Endodermal cell (in vitro differentiated cells): ENCODE measurements around the gene CTAG2. TPM values are rescaled to one million over a fixed set of nuclear protein-coding genes. Genes with fewer than 3 reads are reported as not detected.

ENCODE experiments used
- DNase-seq: peaks from one replicate; pipeline ENCODE4 v3.0.0-alpha.2; 2017
- H3K27ac ChIP-seq: 2 replicates; pipeline ENCODE4 v1.5.1; 2013; ENCODE audit warnings: mild to moderate bottlenecking, low read depth, low read length, moderate library complexity
- H3K27me3 ChIP-seq: 2 replicates; pipeline ENCODE4 v1.6.1; 2013; ENCODE audit warnings: mild to moderate bottlenecking, low read length, moderate library complexity; ENCODE audit not compliant: insufficient read depth, control insufficient read depth, poor library complexity, severe bottlenecking
- H3K36me3 ChIP-seq: 2 replicates; pipeline ENCODE4 v1.7.0; 2013; ENCODE audit warnings: mild to moderate bottlenecking, low read length, moderate library complexity; ENCODE audit not compliant: control insufficient read depth, insufficient read depth
- H3K4me1 ChIP-seq: one replicate; pipeline ENCODE4 v1.7.0; 2013; ENCODE audit warnings: low read length; ENCODE audit not compliant: control insufficient read depth, insufficient read depth
- H3K4me3 ChIP-seq: 2 replicates; pipeline ENCODE4 v1.5.1; 2013; ENCODE audit warnings: mild to moderate bottlenecking, low read length, moderate library complexity
- H3K9ac ChIP-seq: 2 replicates; pipeline ENCODE4 v1.6.1; 2013; ENCODE audit warnings: mild to moderate bottlenecking, low read length, moderate library complexity; ENCODE audit not compliant: poor library complexity, severe bottlenecking; ENCODE audit errors: extremely low read depth
- H3K9me3 ChIP-seq: 2 replicates; pipeline ENCODE4 v1.6.1; 2013; ENCODE audit warnings: mild to moderate bottlenecking, low read length, moderate library complexity; ENCODE audit not compliant: control insufficient read depth
- H3K27ac Mint-ChIP-seq: 2 replicates; pipeline ENCODE4 v1.8.0; 2020; ENCODE audit warnings: mixed read lengths
- H3K27me3 Mint-ChIP-seq: 2 replicates; pipeline ENCODE4 v1.8.0; 2021; ENCODE audit warnings: mild to moderate bottlenecking, mixed read lengths; ENCODE audit not compliant: insufficient read depth
- H3K36me3 Mint-ChIP-seq: 2 replicates; pipeline ENCODE4 v1.8.0; 2020; ENCODE audit warnings: low read depth, mixed read lengths
- H3K4me1 Mint-ChIP-seq: 2 replicates; pipeline ENCODE4 v1.8.0; 2020; ENCODE audit warnings: mixed read lengths
- H3K4me3 Mint-ChIP-seq: 2 replicates; pipeline ENCODE4 v1.8.0; 2020; ENCODE audit warnings: mild to moderate bottlenecking, moderate library complexity, mixed read lengths
- H3K9me3 Mint-ChIP-seq: 2 replicates; pipeline ENCODE4 v1.8.0; 2020; ENCODE audit warnings: mild to moderate bottlenecking, mixed read lengths
- CTCF ChIP-seq: fragments of 200-600 bp; sonication (generic); conservative IDR thresholded peaks from 2 replicates; pipeline ENCODE4 v1.5.0; 2021; ENCODE audit warnings: antibody characterized with exemption, mild to moderate bottlenecking
- WGBS, 2 experiments: methylation state at CpG; one replicate each; pipeline versions ENCODE4 v1.1.5 to v1.1.7; 2013; ENCODE audit warnings: missing lambda C conversion rate in 2 of 2, mixed read lengths in 1 of 2; ENCODE audit not compliant: insufficient coverage in 1 of 2, insufficient read length in 1 of 2; 5-methylcytosine and 5-hydroxymethylcytosine counted together
- total RNA-seq, 2 donors: library from RNA; stranded (reverse); fragmentation: NEBNext Ultra II Directional in 1 of 2; extraction: Animal tissue kit (Norgen Biotek cat#: 25700) in 1 of 2; gene quantifications; 2 replicates in 1 of 2; 3 replicates in 1 of 2; pipeline ENCODE4 v1.2.1, GENCODE V29; 2021

CTAG2 gene
- total RNA-seq, 2 donors from 2014 or later = not detected

- Histone ChIP-seq H3K36me3 (no peaks in the 10 kb centered on the region), H3K4me3 (no peak overlapping the region), H3K9ac (no peak overlapping the region), H3K27me3 (no peaks in the 10 kb centered on the region), H3K27ac (no peak overlapping the region), H3K4me1 (no peaks in the 10 kb centered on the region), H3K9me3 (no peaks in the 10 kb centered on the region)
- Mint-ChIP-seq H3K4me3 (no peak overlapping the region), H3K9me3 (peaks cover 85% of the 10 kb centered on the region), H3K27ac (no peak overlapping the region), H3K27me3 (no peaks in the 10 kb centered on the region), H3K4me1 (no peaks in the 10 kb centered on the region), H3K36me3 (no peaks in the 10 kb centered on the region)
- no peak for TF ChIP-seq CTCF
- no peak for DNase-seq
- WGBS, 2 experiments = 96% methylated on average over 6 to 7 of the region's 7 CpGs
Measured at GRCh38 chrX:154661899-154662298, 8.5 kb upstream of the CTAG2 start.

GRCh38 chrX:154661170-154661569 lies 7.8 kb upstream of the CTAG2 start:
- Histone ChIP-seq H3K4me3 (no peak overlapping the region), H3K27me3 (no peaks in the 10 kb centered on the region), H3K9me3 (no peaks in the 10 kb centered on the region), H3K27ac (no peak overlapping the region), H3K4me1 (no peaks in the 10 kb centered on the region), H3K9ac (no peak overlapping the region), H3K36me3 (no peaks in the 10 kb centered on the region)
- DNase-seq = no peak
- peaks cover 2% of the 10 kb centered on the region for H3K27me3 Mint-ChIP-seq
- 97% methylated on average over 2 of the region's 4 CpGs; no CpG with 5 or more reads in 1 of the 2 experiments for WGBS, 2 experiments
- H3K27ac Mint-ChIP-seq = no peak overlapping the region
- no peaks in the 10 kb centered on the region for H3K36me3 Mint-ChIP-seq
- H3K4me1 Mint-ChIP-seq = no peaks in the 10 kb centered on the region
- TF ChIP-seq CTCF = no peak
- peaks cover 86% of the 10 kb centered on the region for H3K9me3 Mint-ChIP-seq
- H3K4me3 Mint-ChIP-seq = no peak overlapping the region

GRCh38 chrX:154660541-154660940 lies 7.2 kb upstream of the CTAG2 start:
- DNase-seq = no peak
- H3K4me3 Mint-ChIP-seq = no peak overlapping the region
- 80 to 91% methylated on average over 1 to 5 of the region's 6 CpGs for WGBS, 2 experiments
- no peak overlapping the region for H3K27ac Mint-ChIP-seq
- H3K4me1 ChIP-seq = no peaks in the 10 kb centered on the region
- H3K36me3 ChIP-seq = no peaks in the 10 kb centered on the region
- TF ChIP-seq CTCF = no peak
- H3K9me3 ChIP-seq = no peaks in the 10 kb centered on the region
- H3K27ac ChIP-seq = no peak overlapping the region
- H3K36me3 Mint-ChIP-seq = no peaks in the 10 kb centered on the region
- no peak overlapping the region for H3K4me3 ChIP-seq
- H3K27me3 ChIP-seq = no peaks in the 10 kb centered on the region
- peaks cover 2% of the 10 kb centered on the region for H3K27me3 Mint-ChIP-seq
- no peak overlapping the region for H3K9ac ChIP-seq
- H3K4me1 Mint-ChIP-seq = no peaks in the 10 kb centered on the region
- peaks cover 85% of the 10 kb centered on the region for H3K9me3 Mint-ChIP-seq
